Stimulated activated CD4-positive, alpha-beta T cell treated with anti-CD3 and anti-CD28 coated beads, TNF-alpha, amount 100 ng/mL, for 1 hour (primary cell): ENCODE data around the gene MACROD1.

Experiments used
- DNase-seq, 3 donors: peaks; one replicate each; pipeline ENCODE4 v3.0.0-alpha.2; 2020; ENCODE audit warnings: low read depth in 3 of 3, low spot score in 1 of 3

MACROD1 gene

DNA sequence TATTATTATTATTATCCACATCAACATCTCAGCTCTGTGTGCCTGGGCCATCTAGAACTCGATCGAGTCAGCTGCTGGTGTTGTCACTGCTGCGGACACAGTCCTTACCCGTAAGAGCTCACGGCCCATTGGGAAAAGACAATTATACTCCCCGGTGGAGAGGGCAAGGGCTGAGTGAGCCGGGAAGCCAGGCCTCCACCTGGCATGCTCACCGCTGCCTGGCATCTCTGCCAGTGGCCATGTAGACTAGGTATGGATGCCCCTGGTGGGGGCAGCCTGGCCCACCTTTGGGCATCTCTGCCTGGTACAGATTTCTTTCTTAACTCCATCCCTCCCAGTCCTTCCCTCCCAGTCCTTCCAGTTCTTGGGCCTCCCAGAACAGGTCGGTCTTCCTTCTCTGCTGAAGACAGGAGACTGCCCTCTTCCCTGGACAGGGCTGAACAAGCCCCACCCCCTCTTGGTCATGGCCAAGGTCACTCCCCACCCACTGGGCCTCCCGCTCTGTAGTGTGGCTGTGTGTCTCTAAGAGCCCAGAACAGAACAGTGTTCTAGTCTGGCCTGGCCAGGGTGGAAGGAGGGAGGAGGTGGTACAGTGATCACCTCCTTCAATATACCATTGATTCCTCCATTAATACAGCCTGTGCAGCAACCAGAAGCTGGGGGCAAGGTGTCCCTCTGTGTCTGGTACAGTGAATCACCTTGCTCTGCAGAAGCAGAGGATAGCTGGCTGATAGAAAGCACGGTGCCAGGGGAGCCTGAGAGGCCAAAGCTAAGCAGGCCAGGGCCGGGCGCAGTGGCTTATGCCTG is 72.5 kb downstream of the MACROD1 start:
- DNase-seq: no peak

DNA sequence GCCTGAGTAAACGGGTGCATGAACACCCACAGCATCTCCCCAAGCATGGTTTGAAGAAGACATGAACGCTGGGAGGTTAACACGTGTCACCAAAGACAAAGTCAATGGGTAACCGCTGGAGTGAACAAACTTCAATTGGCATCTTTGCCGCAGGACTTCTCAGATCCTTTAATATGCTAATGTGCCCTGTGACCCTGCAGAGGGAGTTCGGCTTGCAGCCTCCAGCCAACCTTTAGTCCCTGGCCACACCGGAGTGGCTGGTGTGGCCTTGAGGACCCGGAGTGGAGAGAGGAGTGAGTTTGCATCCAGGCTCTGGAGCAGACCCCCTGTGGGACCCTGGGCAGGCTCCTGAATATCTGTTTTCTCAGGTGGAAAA is 73.2 kb downstream of the MACROD1 start:
- DNase-seq: no peak

DNA sequence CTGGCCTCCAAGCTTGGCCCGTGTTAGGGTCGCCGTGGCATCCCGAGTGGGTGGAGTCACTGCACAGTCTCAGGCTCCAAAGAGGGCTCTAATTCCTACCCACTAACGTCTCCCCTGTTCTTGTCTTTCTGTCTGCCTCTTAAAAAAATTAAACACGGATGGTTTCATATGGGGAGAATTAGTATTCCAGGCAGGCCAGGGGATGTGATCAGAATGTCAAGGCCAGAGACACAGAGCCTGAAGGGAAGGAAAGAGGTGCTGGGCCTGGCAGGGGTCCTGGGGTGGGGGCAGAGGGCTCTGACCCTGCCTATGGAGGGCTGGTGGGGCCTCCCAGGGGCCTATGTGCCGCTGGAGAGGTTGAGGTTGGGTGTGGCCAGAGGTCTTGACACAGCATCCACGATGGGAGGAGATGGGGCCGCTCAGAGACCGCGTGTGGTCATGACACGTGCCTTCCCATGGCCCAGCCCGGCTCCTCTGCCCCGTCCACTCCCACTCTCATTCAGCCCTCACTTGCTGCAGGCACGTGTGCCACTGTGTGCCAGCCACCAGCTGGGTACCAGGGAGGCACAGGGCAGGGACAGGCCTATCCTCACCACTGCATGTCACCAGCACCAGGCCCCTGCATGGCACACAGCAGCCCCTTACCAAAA is 73.7 kb downstream of the MACROD1 start:
- no peak for DNase-seq

DNA sequence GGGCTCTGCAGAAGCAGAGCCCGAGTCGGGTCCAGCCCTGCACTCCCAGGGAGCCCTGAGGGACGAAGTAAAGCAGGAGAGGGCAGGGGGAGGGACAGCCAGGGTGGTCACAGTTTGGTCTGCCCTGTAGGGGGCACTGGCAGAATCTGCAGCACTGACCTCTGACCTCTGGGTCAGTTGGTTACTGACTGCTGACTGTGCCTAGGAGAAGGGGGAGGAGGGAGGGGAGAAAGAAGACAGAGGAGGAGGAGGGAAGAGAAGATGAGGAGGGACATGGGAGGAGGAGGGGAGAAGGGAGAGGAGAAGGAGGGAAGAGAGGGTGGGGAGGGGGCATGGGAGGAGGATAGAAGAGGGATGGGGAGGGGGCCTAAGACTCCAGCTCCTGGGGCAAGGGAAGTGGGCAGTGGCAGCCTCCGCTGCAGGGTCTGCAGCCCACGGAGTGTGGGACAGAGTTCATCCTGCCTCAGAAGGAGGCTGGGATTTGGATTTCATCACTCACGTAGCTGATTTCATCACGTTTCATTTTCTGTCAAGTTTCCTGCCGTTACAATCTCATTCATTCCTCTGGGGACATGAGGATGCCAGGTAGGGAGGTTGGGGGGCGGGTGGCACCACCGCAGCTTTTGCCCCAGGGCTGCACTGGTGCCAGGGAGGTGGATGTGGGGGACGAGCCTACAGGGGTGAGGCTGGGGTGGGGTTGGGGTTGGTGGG is 75.0 kb downstream of the MACROD1 start:
- DNase-seq: no peak

DNA sequence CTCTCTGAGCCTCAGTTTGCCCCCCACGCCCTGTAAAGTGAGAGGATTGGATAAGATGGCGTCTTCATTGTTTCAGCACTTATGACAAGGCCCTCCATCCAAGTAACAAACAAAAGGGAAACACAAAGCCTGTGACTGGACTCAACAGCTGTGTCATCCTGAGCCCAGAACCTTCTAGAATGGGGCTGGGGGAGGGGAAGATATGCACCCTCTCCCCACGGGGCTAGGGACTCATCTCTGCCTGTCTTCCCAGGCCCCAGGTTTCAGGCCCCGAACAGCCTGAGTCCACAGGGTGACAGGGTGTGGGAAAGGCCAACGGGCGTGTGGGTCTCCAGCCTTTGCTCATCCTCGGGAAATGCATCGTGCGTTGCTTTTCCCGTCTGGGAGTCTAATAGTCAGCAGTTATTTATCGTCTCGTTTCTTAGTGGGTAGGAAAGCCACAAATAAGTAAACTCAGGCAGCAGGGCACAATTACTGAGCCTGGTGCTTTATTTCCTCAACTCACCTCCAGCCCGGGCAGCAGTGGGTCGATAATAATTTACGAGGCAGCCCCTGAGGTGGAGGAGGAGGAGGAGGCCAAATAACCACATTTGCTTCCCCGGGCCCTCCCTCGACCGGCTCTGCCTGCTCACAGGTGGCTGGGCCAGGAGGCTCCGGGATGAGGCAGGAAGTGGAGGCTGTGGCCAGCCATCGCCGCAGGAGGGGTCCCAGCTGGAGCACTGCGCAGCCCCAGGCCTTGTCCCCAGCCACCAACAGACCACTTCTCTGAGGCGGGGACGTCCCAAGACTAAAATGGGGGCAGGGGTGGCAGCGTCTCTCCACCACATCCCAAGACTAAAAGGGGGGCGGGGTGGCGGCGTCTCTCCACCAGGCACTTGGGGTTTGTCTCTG is 75.8 kb downstream of the MACROD1 start:
- no peak for DNase-seq

DNA sequence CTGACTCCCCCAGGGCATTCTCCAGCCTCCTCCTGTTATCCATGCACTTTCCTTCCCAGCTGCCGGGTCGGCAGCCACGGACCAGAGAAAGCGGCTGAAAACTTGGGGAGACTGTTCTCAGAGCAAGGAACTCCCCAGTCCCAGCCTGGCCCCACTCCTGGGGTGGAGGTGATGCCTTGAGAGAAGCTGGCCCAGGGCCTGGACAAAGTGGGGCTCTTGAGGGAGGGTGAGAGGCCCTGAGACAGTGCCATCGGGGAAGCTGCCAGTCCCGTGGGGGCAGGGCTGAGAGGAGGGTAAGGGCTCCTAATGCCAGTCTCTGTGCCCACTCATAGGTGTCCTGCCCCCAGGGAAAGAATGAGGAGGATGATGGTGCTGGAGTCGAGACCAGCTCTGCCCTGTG is 76.4 kb downstream of the MACROD1 start:
- DNase-seq: no peak

DNA sequence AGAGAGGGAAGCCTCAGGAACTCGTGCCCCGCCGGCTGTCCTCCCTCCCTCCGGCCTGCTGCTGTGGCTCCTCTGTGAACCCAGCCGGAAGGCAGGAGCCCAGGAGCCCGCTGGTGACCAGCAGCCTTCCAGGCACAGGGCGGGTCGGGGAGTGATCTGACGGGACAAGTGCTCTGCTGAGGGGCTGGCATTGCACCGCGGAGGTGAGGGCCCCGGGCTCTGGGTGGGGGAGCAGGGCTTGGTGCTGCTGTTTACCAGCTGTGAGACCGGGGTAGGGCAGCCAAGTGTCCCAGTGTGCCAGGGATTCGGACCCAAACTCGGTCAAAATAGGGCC is 76.9 kb downstream of the MACROD1 start:
- no peak for DNase-seq

DNA sequence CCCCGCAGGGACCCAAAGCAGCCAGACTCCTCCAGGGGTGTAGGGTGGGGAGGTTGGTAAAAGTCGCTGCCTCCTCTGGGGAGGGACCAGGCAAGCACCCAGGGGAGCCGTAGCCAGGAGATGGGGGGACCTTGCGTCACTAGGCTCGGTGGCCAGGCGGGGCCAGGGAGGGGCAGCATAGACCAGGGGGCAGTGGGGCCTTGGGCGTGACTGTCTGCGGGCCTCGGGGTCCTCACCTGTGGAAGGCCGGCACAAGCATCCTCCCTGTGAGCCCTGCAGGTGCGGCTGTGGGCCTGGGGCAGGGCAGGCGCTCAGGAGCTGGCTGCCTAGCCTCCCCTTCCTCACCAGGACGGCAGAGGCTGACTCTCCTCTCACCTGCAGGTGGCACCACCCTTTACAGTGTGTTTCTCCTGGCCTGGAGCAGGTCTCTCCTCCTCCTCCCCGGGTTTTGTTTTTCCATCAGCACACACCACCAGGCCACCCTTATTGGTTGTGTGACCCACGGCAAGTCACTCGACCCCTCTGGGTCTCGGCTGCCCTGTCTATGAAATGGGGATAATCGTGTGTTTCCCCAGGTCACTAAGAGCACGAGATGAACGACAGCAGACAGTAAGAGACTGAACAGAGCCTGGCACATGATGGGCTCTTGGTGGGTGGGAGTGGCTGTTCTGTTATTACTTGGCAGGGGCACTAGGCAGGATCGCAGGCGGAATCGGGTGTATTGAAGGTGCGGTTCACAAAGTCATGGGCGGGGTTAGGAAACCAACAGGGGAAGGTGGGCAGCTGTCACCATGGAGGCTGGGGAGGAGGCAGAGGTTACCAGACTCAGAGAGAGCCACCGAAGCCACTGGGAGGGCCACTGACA is 77.5 kb downstream of the MACROD1 start:
- no peak for DNase-seq

DNA sequence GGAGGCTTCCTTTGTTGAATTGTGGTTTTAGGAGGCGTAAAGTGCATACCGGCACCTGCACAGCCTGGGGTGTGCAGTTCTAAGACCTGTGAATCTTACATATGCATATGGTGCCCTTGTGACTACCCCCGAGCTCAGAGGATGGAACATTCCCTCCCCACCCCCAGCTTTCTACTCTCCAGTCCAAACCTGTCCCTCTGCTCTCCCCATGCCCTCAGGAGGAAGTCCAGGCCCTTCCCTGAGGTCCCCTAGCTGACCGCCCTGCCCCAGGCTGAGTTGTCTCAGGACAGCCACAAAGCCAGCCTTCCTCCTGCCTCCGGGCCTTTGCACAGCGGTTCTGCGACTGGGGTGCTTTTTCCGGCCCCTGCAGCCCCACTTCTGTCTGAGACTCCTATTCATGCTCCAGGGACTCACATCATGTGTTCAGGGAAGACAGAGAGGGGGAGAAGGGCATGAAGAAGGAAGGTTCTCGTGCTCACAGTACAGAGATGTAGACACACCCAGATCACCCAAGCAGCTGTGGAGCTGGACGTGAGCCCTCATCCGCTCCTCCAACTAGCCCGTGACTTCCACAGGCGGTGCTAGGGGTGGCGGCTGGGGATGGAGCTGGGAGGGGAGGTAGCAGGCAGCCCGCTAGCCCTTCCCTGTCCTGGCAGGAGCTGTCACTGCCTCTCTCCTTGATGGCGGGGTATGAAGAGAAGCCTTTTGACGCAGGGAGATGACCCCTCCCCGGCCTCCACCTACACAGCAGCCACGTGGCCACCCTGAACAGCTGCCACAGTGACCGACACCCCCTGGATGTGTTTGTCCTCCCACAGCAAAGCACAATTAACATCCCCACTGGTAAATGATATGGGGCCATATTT is 79.4 kb downstream of the MACROD1 start:
- DNase-seq: no peak

DNA sequence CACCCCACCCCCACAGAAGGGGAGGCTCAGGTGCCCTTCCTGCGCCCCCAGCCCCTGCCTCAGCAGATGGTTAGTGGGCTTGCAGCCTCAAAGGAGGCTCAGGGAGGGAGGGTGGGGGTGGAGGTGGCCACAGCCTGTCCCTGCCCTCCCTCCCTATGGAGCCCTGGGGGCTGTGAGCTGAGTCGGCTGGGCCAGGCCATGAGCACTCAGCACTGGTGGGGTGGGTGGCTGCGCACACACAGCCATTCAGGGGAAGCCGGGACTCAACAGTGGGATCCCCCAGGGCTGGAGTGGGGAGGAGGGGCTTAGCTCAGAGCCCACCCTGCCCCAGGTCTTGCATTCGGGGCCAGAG is 80.0 kb downstream of the MACROD1 start:
- no peak for DNase-seq

DNA sequence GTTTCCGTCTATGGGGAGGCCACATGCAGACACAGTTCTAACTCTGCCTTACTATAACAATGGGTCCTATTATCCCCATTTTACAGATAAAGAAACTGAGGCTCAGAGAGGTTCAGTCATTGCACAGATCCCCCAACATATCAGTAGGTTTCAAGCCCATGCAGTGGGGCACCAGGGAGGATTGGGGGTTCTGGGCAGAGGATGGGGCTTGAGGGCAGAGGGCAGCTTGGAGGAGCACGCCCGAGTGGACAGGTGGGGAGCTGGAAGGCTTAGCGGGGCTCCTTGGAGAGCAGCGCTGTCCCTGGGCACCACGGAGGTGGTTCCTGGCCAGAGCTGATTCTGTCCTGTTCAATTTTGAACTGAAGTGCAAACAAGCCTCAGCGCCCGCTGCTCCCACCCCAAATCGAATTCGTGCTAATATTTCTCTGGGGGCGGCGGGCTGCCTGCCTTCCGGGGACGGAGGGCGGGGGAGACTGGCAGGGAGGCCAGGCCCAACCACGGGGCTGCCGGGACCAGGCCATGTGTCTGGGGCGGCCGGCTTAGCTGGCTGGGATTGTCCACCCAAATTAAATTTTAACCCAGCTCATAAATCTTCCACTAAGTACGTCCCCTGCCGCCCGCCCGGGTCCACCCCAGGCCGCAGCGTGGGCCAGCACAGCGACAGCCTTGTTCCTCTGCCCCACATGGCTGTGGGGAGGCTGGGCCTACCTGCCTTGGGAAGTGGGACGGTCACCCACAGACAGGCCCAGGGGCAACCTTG is 80.8 kb downstream of the MACROD1 start:
- no peak for DNase-seq

DNA sequence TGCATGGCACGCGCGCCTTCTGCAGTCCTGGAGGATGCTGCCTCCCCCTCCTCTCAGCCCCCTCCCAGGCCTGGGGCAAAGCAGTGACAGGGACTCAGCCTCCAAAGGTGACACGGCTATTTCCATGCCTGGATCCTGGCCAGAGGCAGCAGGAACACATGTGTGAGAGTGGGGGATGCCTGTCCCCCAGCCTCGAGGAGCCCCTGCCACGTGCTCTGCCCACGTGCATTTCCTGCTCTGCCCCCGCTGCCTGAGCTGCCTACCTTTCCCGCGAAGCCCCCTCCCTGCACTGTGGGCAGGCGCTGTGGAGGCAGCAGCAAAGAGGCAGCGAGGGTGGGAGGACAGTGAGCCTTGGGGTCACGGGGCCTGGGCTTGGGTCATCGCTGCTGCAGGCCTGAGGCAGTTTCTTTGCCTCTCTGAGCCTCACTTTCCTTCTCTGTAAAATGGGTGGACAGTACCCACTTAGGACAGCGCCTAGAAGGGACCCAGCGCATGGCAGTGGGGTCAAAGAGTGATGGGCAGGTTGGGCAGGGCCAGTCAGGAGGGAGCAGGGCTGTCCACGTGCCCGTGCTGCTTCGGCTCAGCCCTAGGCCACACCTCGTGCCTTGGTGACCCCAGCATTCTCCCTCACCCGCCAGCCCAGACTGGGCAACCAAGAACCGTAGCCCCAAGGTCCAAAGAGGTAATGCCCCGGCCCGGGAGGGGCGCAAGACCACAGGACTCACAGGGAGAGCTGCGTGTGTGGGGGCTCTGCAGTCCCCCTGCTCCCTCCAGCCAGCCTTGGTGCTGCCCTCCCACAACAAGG is 81.6 kb downstream of the MACROD1 start:
- DNase-seq: no peak

DNA sequence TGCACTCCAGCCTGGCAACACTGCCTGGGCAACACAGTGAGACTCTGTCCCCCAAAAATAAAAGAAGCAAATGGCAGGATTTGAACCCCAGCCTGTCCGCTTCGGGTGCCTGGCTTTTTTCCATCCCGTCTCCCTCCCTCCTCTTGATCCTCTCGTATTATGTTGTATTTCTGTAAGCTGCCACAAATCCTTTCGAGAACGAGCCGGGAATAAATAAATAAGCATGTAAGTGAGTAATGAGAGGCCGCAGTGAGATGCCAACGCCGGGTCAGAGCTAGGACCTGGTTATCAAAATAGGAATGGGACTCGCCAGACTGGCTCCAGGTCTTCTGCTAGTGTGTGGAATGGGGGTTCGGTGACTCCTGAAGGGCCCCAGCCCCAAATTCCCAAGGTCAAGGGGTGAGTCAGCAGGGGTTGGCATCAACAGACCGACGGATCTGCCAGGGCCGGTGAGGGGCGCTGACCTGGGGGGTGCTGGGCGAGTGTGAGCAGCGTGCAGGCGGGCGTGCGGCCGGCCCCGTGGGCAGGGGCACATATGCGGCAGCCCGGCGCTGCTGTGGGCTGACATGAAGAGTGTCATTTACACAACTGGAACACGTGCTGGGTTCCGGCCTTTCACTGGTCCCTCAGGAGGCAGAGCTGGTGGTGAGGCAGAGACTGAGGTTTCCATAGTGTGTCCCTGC is 82.4 kb downstream of the MACROD1 start:
- no peak for DNase-seq

DNA sequence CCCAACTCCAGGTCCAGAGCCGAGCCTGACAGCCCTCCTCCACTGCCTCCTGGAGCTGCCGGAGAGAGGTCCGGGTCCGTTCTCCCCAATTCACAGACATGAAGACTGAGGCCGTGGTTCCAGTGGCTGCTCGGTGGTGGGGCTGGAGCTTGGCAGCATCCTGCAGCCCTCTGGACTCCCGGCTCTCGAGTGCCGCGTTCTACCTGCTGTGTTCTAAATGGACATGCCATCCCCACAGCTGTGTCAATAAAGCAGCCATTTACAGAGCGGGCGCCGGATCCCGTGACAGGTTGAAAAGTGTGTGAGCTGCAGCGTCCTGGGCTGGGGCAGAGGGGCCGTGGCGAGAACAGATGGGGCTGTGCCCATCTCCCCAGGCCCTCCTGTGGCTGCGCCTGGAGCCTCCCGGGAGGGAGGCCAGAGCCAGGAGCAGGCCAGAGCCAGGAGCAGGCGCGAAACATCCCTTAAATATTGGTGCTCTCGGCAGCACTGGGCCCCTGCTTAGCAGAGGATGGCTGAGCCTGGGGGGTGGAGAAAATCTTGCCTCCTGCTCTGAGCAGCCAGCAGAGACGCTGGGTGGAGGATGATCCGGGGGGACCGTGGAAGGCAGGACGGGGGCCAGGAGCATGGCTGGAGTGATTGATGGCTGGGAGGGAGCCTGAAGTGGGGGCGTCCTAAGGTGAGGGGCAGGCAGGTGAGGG is 84.0 kb downstream of the MACROD1 start:
- no peak for DNase-seq

DNA sequence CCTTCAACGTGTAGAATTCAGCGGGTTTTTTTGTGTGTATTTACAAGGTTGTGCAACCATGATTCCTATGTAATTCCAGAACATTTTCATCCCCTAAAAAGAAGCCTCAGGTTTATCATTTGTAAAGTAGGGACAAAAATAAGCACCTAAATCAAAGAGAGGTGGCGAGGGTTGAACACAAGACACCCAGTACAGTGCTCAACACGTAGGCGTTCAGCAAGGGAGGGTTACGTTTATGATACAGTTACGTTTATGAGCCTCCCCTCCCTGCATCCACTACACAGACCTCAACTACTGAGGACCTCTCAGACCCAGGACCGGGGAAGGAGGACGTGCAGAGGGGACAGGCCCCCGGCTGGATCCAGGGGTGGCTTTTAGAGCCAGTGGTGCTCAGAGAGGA is 85.5 kb downstream of the MACROD1 start:
- DNase-seq: no peak

DNA sequence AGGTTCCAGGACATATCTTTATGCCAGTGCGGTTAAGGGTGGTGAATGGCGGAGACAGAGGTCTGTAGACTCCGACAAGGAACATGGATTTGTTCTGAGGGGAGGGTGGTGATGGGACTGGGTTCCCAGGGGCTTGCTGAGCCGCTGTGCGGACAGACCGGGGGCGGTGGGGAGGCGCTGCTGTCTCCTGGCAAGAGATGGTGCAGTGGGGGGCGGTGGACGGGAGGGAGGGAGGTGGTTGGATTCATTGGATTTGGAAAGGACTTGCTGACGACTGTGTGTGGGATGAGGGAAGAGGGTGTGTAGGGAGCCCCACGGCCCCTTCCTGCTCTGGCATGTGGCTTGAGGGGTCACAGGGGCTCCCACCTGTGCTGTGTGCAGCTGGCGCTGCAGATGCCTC is 87.0 kb downstream of the MACROD1 start:
- DNase-seq: no peak

DNA sequence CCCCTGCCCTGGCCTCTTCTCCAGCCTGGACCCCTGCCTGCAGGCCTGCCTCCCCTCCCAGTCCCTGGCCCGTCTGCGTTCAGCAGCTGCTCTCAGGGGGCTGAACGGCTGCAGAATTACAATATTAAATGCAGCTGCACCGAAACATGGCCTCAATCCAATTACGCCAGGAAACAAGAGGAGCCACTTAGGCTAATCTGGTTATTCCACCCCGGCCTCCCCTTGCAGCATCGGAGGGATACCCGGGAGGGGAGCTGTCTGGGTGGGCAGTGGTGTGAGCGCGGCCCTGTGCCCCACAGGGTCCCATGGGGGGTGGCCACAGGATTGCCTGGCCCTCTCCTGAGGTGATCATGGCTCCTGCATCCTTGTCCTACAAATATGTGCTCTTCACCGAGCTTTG is 87.6 kb downstream of the MACROD1 start:
- DNase-seq: no peak
